ENCODE results near the gene PRPF8. TPM values are rescaled to one million over a fixed set of nuclear protein-coding genes. Genes with fewer than 3 reads are reported as not detected.
A peak's percentile ranks its signal among the peaks of the same experiment; 100 is the strongest.

Gene PRPF8
- total and polyA plus RNA-seq, 10 of the 15 experiments (the other 5 are each of a cell fraction or from before 2014, with no cell fraction given): 77.2 to 337 (median 162) TPM

DNA sequence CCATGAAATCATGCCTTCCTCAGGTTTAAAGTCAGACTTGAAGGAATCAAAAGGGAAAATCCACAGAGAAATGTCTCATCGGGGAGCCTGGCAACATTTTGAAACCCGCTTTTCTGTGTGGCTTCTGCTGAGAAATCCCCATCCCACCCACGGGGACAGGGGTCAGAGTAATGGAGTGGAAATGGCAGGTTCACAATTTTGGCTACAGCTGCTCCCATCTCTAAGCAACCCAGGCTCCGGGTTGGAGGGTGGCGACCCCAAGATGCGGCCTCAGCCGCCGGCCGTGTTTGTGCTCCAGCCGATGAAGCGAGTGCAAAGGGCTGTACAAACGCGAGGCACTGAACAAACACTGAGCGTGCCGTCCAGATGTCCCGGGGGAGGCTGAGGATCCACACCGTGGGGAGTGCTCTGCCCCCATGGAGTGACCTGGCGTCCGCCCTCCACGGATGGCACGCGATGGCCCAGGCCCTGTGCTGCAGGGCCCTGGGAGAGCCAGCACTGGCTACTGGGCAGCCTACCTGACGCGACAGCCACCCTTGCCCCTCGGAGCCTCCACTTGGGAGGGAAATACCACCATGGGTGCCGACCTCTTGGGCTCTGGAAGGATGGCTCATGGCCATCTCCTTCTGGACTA lies 78.2 kb downstream of the PRPF8 start:
- Histone ChIP-seq H3K9me3 (replicated peaks; ENCODE audit: control insufficient read depth, insufficient read depth, low read length) (peaks cover 1% of the 10 kb centered on the region; the same call in 1 of the 3 replicates), H3K27me3 (replicated peaks in 1 of 2; ENCODE audit: control insufficient read depth in 2 of 2, insufficient read depth in 2 of 2, low read length in 1 of 2) (no peaks in the 10 kb centered on the region), H2AFZ (ENCODE audit: control insufficient read depth, low read depth, low read length) (peak overlapping the region; percentile 75), H3K36me3 (ENCODE audit: control insufficient read depth in 2 of 2, insufficient read depth in 2 of 2, low read length in 1 of 2) (no peaks in the 10 kb centered on the region), H3K9ac (ENCODE audit: control insufficient read depth, insufficient read depth, low read length) (peak overlapping the region; percentile 64), H3K27ac (ENCODE audit: control insufficient read depth, insufficient read depth) (peak overlapping the region; percentile 85), H4K20me1 (ENCODE audit: control insufficient read depth, insufficient read depth) (no peaks in the 10 kb centered on the region), H3K4me2 (ENCODE audit: control insufficient read depth, insufficient read depth) (peak overlapping the region; percentile 88), H3K79me2 (ENCODE audit: control insufficient read depth, insufficient read depth, low read length) (no peaks in the 10 kb centered on the region), H3K4me3 (no peak overlapping the region), H3K4me1 (ENCODE audit: control insufficient read depth, insufficient read depth, low read length) (peaks cover 32% of the 10 kb centered on the region)
- ChIA-PET RAD21 (ENCODE audit: unreplicated experiment) (interaction anchor here (0.8 to 6.8 kb wide), 11 partner anchors 13 to 110 kb away, joined by 3 to 86 read pairs (median 5); partner anchors contain the start of genes INPP5K and SLC43A2), POLR2A (interaction anchor here (0.6 to 3.7 kb wide), 11 partner anchors 9 to 176 kb away, joined by 3 to 56 read pairs (median 4); partner anchors contain the start of genes INPP5K and SLC43A2), SMC1A (ENCODE audit: uncharacterized antibody, unreplicated experiment) (interaction anchor here (0.9 to 5.0 kb wide), 10 partner anchors 13 to 393 kb away, joined by 3 to 34 read pairs (median 8); partner anchors contain the start of gene SLC43A2), CTCF (interaction anchor here (2.0 to 4.5 kb wide), 6 partner anchors 8 to 42 kb away, joined by 5 to 37 read pairs (median 16); partner anchors contain the start of genes RILP and SLC43A2)
- under 1% methylated on average over 26 of the region's 26 CpGs for WGBS (ENCODE audit: insufficient coverage, insufficient replicate concordance, low lambda C conversion rate, missing lambda C conversion rate)
- ATAC-seq: peak; percentile 55
- no TSS peak for BruUV-seq (replicated peaks)
- DNase-seq (ENCODE audit: low read depth, low spot score): no peak
- FAIRE-seq: no peak
- intact Hi-C loops (cut with micrococcal nuclease; ENCODE audit: unreplicated experiment) (loop anchor here (2.0 kb wide), 1 partner anchor 20 kb away; no protein-coding TSS in a partner anchor), in situ Hi-C loops (cut with MboI) (no loop called here)
- TF ChIP-seq ZNF207 (IDR thresholded peaks at IDR 0.05; ENCODE audit: borderline replicate concordance) (no peak), HDGF (IDR thresholded peaks at IDR 0.05) (peak; percentile 74), HCFC1 (IDR thresholded peaks at IDR 0.05; ENCODE audit: low read length) (no peak), NFIC (IDR thresholded peaks at IDR 0.05; ENCODE audit: low read depth, low read length) (0 out of 2 replicates have a peak, but pooled peaks have one; percentile 17), TAF1 (IDR thresholded peaks at IDR 0.05; ENCODE audit: borderline replicate concordance, low read depth, low read length) (peak; percentile 18; the same call in 1 of the 2 replicates), ASH2L (IDR thresholded peaks at IDR 0.05; ENCODE audit: borderline replicate concordance, low read depth) (no peak), BHLHE40 (IDR thresholded peaks at IDR 0.05; ENCODE audit: borderline replicate concordance in 1 of 2, low read depth in 2 of 2, low read length in 1 of 2) (peak in 1 of 2 experiments; percentile 58; a peak in 2 of 4 replicates), CHD4 (IDR thresholded peaks at IDR 0.05) (no peak), POLR2A (IDR thresholded peaks at IDR 0.05; ENCODE audit: low read depth, low read length) (peak; percentile 56; the same call in 1 of the 2 replicates), BRCA1 (IDR thresholded peaks at IDR 0.05; ENCODE audit: low read depth, low read length) (no peak), MTA2 (IDR thresholded peaks at IDR 0.05; ENCODE audit: low read depth) (no peak), RFX5 (IDR thresholded peaks at IDR 0.05; ENCODE audit: low read depth, low read length) (no peak), CEBPB (IDR thresholded peaks at IDR 0.05; ENCODE audit: borderline replicate concordance in 1 of 2, low read depth in 2 of 2, low read length in 2 of 2) (no peak), DPF2 (IDR thresholded peaks at IDR 0.05) (peak; percentile 71)
- TF ChIP-seq, protein P1, sequence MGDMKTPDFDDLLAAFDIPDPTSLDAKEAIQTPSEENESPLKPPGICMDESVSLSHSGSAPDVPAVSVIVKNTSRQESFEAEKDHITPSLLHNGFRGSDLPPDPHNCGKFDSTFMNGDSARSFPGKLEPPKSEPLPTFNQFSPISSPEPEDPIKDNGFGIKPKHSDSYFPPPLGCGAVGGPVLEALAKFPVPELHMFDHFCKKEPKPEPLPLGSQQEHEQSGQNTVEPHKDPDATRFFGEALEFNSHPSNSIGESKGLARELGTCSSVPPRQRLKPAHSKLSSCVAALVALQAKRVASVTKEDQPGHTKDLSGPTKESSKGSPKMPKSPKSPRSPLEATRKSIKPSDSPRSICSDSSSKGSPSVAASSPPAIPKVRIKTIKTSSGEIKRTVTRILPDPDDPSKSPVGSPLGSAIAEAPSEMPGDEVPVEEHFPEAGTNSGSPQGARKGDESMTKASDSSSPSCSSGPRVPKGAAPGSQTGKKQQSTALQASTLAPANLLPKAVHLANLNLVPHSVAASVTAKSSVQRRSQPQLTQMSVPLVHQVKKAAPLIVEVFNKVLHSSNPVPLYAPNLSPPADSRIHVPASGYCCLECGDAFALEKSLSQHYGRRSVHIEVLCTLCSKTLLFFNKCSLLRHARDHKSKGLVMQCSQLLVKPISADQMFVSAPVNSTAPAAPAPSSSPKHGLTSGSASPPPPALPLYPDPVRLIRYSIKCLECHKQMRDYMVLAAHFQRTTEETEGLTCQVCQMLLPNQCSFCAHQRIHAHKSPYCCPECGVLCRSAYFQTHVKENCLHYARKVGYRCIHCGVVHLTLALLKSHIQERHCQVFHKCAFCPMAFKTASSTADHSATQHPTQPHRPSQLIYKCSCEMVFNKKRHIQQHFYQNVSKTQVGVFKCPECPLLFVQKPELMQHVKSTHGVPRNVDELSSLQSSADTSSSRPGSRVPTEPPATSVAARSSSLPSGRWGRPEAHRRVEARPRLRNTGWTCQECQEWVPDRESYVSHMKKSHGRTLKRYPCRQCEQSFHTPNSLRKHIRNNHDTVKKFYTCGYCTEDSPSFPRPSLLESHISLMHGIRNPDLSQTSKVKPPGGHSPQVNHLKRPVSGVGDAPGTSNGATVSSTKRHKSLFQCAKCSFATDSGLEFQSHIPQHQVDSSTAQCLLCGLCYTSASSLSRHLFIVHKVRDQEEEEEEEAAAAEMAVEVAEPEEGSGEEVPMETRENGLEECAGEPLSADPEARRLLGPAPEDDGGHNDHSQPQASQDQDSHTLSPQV (IDR thresholded peaks at IDR 0.05): peak; percentile 35; the same call in 1 of the 2 replicates
- TF ChIP-seq, protein P2, sequence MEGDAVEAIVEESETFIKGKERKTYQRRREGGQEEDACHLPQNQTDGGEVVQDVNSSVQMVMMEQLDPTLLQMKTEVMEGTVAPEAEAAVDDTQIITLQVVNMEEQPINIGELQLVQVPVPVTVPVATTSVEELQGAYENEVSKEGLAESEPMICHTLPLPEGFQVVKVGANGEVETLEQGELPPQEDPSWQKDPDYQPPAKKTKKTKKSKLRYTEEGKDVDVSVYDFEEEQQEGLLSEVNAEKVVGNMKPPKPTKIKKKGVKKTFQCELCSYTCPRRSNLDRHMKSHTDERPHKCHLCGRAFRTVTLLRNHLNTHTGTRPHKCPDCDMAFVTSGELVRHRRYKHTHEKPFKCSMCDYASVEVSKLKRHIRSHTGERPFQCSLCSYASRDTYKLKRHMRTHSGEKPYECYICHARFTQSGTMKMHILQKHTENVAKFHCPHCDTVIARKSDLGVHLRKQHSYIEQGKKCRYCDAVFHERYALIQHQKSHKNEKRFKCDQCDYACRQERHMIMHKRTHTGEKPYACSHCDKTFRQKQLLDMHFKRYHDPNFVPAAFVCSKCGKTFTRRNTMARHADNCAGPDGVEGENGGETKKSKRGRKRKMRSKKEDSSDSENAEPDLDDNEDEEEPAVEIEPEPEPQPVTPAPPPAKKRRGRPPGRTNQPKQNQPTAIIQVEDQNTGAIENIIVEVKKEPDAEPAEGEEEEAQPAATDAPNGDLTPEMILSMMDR (IDR thresholded peaks at IDR 0.05 in 2 of 3, conservative IDR thresholded peaks at IDR 0.05 in 1 of 3; ENCODE audit: control insufficient read depth in 2 of 3, extremely low read depth in 1 of 3, insufficient read depth in 1 of 3, low read depth in 3 of 3, low read length in 3 of 3): no peak
